Neutrophil (primary cell): ENCODE data around the gene GNAL.

ENCODE experiments used
- H3K27ac ChIP-seq: fragments of 200-600 bp; sonication (generic); 2 replicates; pipeline ENCODE4 v1.5.1; 2016; ENCODE audit warnings: mild to moderate bottlenecking, moderate library complexity
- H3K27me3 ChIP-seq: fragments of 200-600 bp; sonication (generic); 2 replicates; pipeline ENCODE4 v1.6.0; 2016; ENCODE audit warnings: mild to moderate bottlenecking
- H3K36me3 ChIP-seq: fragments of 200-600 bp; sonication (generic); 2 replicates; pipeline ENCODE4 v1.5.1; 2017
- H3K4me1 ChIP-seq, 2 experiments: fragments of 200-600 bp in 1 of 2; sonication (generic) in 1 of 2; 1 replicate in 1 of 2; 2 replicates in 1 of 2; pipeline versions ENCODE4 v1.5.1 to v1.6.1; 2013 to 2016; ENCODE audit warnings: low read depth in 1 of 2, low read length in 1 of 2, mild to moderate bottlenecking in 1 of 2, moderate library complexity in 1 of 2; ENCODE audit not compliant: control insufficient read depth in 1 of 2, insufficient read depth in 1 of 2
- H3K4me3 ChIP-seq, 2 experiments: fragments of 200-600 bp in 1 of 2; sonication (generic) in 1 of 2; 1 replicate in 1 of 2; 2 replicates in 1 of 2; pipeline ENCODE4 v1.5.1; 2013 to 2016; ENCODE audit warnings: low read depth in 1 of 2, low read length in 1 of 2, mild to moderate bottlenecking in 1 of 2, moderate library complexity in 1 of 2
- H3K9me3 ChIP-seq: fragments of 200-600 bp; sonication (generic); 2 replicates; pipeline ENCODE4 v1.5.1; 2016
- CTCF ChIP-seq: fragments of 200-600 bp; sonication (generic); IDR thresholded peaks from 2 replicates; pipeline ENCODE4 v1.5.1; 2016; ENCODE audit warnings: antibody characterized with exemption

Gene GNAL

GRCh38 chr18:11669271-11669947 lies 19.7 kb upstream of the GNAL start:
- Histone ChIP-seq H3K4me3 (no peak overlapping the region), H3K9me3 (no peaks in the 10 kb centered on the region), H3K36me3 (no peaks in the 10 kb centered on the region), H3K27ac (no peak overlapping the region), H3K4me1 (no peaks in the 10 kb centered on the region), H3K27me3 (peaks cover 26% of the 10 kb centered on the region)
- no peak for TF ChIP-seq CTCF

- no peak overlapping the region for H3K27ac ChIP-seq
- H3K9me3 ChIP-seq, result no peaks in the 10 kb centered on the region
- H3K4me1 ChIP-seq, result no peaks in the 10 kb centered on the region
- no peak overlapping the region for H3K4me3 ChIP-seq
- H3K36me3 ChIP-seq, result no peaks in the 10 kb centered on the region
- H3K27me3 ChIP-seq, result peaks cover 26% of the 10 kb centered on the region
- no peak for TF ChIP-seq CTCF
Measured at GRCh38 chr18:11669948-11670275, 19.2 kb upstream of the GNAL start.

- H3K27me3 ChIP-seq, result peaks cover 29% of the 10 kb centered on the region
- H3K36me3 ChIP-seq, result no peaks in the 10 kb centered on the region
- no peaks in the 10 kb centered on the region for H3K4me1 ChIP-seq
- H3K4me3 ChIP-seq, result no peak overlapping the region
- no peaks in the 10 kb centered on the region for H3K9me3 ChIP-seq
- H3K27ac ChIP-seq, result no peak overlapping the region
- TF ChIP-seq CTCF, result no peak
Measured at GRCh38 chr18:11671156-11671555, 17.9 kb upstream of the GNAL start.

GRCh38 chr18:11672198-11672597 lies 16.9 kb upstream of the GNAL start:
- H3K27me3 ChIP-seq, result peaks cover 31% of the 10 kb centered on the region
- H3K27ac ChIP-seq, result no peak overlapping the region
- H3K9me3 ChIP-seq, result no peaks in the 10 kb centered on the region
- TF ChIP-seq CTCF, result no peak
- no peaks in the 10 kb centered on the region for H3K36me3 ChIP-seq
- no peak overlapping the region for H3K4me3 ChIP-seq
- H3K4me1 ChIP-seq, result no peaks in the 10 kb centered on the region

- no peak overlapping the region for H3K27ac ChIP-seq
- no peaks in the 10 kb centered on the region for H3K9me3 ChIP-seq
- H3K36me3 ChIP-seq, result no peaks in the 10 kb centered on the region
- no peaks in the 10 kb centered on the region for H3K4me1 ChIP-seq
- H3K4me3 ChIP-seq, result no peak overlapping the region
- peaks cover 38% of the 10 kb centered on the region for H3K27me3 ChIP-seq
- no peak for TF ChIP-seq CTCF
Measured at GRCh38 chr18:11672846-11673454, 16.1 kb upstream of the GNAL start.
